AG04450 (cell line): ENCODE results near the gene UBE4B. TPM values are rescaled to one million over a fixed set of nuclear protein-coding genes. Genes with fewer than 3 reads are reported as not detected.

ENCODE experiments used
- CTCF ChIA-PET: fragments of 300-600, 350-600 bp; formaldehyde crosslinking; extraction: SDS; loops from one replicate; lab custom pipeline; 2022; ENCODE audit warnings: antibody characterized with exemption, inconsistent platforms; lab: Charles Lee
- POLR2A ChIA-PET: fragments of 350-600 bp; formaldehyde crosslinking; extraction: SDS; loops from one replicate; lab custom pipeline; 2021; ENCODE audit warnings: antibody characterized with exemption, inconsistent platforms; lab: Yijun Ruan, JAX
- DNase-seq: peaks from one replicate; pipeline ENCODE4 v3.0.0-alpha.2; 2011; ENCODE audit warnings: low read depth, low spot score
- H3K27ac ChIP-seq: one replicate; pipeline ENCODE4 v1.5.1; 2012; ENCODE audit warnings: low read depth, low read length, control low read depth
- H3K27me3 ChIP-seq: one replicate; pipeline ENCODE4 v1.6.0; 2012; ENCODE audit warnings: low read length; ENCODE audit not compliant: control insufficient read depth, insufficient read depth
- H3K4me3 ChIP-seq: 2 replicates; pipeline ENCODE4 v1.5.1; 2011; ENCODE audit warnings: mild to moderate bottlenecking, low read depth, low read length, control low read depth
- H3K9me3 ChIP-seq: 2 replicates; pipeline ENCODE4 v1.5.1; 2012; ENCODE audit warnings: low read length; ENCODE audit not compliant: control insufficient read depth, insufficient read depth
- polyA plus RNA-seq: library from polyadenylated mRNA; depleted of rRNA; stranded (reverse); fragments of >200 nt; gene quantifications from 2 replicates; pipeline ENCODE4 v1.2.3, GENCODE V29; 2011
- TF ChIP-seq, protein P1 (sequence below): IDR thresholded peaks from 2 replicates; pipeline ENCODE4 v1.5.1; 2011; ENCODE audit warnings: low read depth, low read length, control low read depth, inconsistent platforms

Gene UBE4B
- polyA plus RNA-seq, 1 experiment, result 28.1 TPM

DNA sequence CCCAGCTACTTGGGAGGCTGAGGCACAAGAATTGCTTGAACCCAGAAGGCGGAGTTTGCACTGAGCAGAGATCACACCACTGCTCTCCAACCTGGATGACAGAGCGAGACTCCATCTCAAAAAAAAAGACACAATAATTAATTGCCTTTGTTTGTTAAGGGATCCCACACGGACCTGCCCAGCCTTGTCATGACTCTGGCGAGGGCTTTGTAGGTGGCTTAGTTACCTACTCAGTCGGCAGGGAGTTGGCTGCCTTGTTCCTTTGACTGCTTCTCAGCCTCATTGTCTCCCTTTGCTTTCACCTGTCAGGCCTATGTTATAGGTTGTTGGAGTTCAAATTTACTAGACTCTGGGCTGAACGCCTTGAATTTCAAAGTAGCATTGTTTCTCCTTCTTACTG is 82.0 kb downstream of the UBE4B start:
- H3K4me3 ChIP-seq, result no peak overlapping the region
- H3K27me3 ChIP-seq, result no peaks in the 10 kb centered on the region
- H3K9me3 ChIP-seq, result no peaks in the 10 kb centered on the region
- TF ChIP-seq, protein P1, sequence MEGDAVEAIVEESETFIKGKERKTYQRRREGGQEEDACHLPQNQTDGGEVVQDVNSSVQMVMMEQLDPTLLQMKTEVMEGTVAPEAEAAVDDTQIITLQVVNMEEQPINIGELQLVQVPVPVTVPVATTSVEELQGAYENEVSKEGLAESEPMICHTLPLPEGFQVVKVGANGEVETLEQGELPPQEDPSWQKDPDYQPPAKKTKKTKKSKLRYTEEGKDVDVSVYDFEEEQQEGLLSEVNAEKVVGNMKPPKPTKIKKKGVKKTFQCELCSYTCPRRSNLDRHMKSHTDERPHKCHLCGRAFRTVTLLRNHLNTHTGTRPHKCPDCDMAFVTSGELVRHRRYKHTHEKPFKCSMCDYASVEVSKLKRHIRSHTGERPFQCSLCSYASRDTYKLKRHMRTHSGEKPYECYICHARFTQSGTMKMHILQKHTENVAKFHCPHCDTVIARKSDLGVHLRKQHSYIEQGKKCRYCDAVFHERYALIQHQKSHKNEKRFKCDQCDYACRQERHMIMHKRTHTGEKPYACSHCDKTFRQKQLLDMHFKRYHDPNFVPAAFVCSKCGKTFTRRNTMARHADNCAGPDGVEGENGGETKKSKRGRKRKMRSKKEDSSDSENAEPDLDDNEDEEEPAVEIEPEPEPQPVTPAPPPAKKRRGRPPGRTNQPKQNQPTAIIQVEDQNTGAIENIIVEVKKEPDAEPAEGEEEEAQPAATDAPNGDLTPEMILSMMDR, result no peak
- no peak for DNase-seq
- no peak overlapping the region for H3K27ac ChIP-seq
- CTCF ChIA-PET, result no interaction called here
- POLR2A ChIA-PET, result no interaction called here

DNA sequence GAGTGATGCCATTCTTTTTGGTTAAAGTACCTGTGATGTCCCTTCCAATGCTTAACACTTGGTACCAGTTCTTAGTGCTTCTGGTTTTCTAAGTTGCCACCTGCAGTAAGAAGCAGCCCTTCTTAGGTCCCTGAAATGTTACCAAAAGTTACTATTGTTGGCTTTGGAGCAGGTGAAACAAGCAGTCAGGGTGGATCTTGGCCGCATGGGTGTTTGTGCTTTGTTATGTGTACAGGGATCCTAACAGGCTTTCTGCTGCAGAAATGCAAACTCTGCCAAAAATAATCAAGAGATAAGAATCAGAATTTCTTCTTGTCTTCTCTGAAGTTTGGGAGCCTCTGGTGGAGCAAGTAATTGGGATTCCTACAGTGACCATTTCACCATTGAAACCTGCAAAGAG is 84.4 kb downstream of the UBE4B start:
- CTCF ChIA-PET, result no interaction called here
- TF ChIP-seq, protein P1, result no peak
- Histone ChIP-seq H3K27ac (no peak overlapping the region), H3K9me3 (no peaks in the 10 kb centered on the region), H3K27me3 (no peaks in the 10 kb centered on the region), H3K4me3 (no peak overlapping the region)
- POLR2A ChIA-PET, result no interaction called here
- DNase-seq, result no peak

DNA sequence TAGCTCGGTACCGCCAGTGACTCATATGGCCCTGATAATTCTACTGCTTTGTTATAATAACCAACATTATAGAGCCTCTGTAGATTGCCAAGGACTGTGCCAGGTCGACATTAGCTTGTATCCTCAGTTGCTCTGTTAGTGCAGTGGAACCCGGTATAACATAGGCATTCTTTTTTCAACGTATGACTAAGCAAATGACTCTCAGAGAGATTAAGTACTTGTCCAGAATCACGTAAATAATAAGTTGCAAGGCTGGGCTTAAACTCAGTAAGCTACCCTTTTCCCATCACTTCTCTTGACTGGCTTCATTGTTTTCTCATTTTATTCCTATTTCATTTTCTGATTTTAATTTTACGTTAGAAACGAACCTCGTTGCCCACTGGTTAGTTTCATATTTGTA is 85.1 kb downstream of the UBE4B start:
- Histone ChIP-seq H3K27me3 (no peaks in the 10 kb centered on the region), H3K27ac (no peak overlapping the region), H3K9me3 (no peaks in the 10 kb centered on the region), H3K4me3 (no peak overlapping the region)
- no peak for DNase-seq
- TF ChIP-seq, protein P1, result no peak
- ChIA-PET CTCF (no interaction called here), POLR2A (interaction anchor here (0.5 kb wide), 1 partner anchor 83 kb away, joined by 3 read pairs; no protein-coding TSS in a partner anchor)

DNA sequence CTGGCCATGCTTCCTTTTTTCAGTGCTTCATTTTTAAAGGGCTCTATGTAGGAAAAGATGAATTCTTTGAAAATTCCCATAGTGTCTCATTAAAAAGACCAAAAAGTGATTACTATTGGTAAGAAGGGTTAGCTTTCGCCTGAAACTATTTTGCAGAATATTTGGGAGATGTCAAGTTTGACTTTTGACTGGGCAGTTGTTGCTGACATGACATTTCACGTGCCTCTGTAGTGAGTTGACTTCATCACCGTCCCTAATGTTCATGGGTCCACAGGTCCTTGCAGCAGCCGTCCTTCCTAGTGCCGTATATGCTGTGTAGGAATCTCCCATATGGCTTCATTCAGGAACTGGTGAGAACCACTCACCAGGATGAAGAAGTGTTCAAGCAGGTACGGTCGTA is 88.9 kb downstream of the UBE4B start:
- Histone ChIP-seq H3K9me3 (no peaks in the 10 kb centered on the region), H3K27me3 (no peaks in the 10 kb centered on the region), H3K27ac (no peak overlapping the region), H3K4me3 (no peak overlapping the region)
- ChIA-PET CTCF (no interaction called here), POLR2A (no interaction called here)
- no peak for DNase-seq
- TF ChIP-seq, protein P1, result no peak

DNA sequence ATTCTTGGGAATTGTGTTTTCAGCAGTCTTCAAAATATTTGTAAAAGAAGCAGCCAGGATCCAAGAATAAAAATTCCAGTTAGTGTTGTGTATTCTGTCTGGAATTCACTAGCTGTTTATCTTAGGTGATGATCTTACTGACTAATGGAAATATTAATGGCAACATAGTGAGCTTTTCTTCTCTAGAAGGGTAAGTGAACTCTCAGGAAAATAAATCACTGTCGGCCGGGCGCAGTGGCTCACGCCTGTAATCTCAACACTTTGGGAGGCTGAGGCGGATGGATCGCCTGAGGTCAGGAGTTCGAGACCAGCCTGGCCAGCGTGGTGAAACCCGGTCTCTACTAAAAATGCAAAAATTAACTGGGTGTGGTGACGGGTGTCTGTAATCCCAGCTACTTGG is 90.2 kb downstream of the UBE4B start:
- Histone ChIP-seq H3K4me3 (no peak overlapping the region), H3K9me3 (no peaks in the 10 kb centered on the region), H3K27ac (peak overlapping the region; percentile 39), H3K27me3 (no peaks in the 10 kb centered on the region)
- CTCF ChIA-PET, result interaction anchor here (0.8 kb wide), 1 partner anchor 30 kb away, joined by 4 read pairs; no protein-coding TSS in a partner anchor
- DNase-seq, result peak; percentile 41
- TF ChIP-seq, protein P1, result no peak
- POLR2A ChIA-PET, result interaction anchor here (0.6 to 1.2 kb wide), 5 partner anchors 34 to 180 kb away, joined by 3 to 5 read pairs (median 3); partner anchors contain the start of genes KIF1B, LZIC and NMNAT1
